DOHH2 (cell line): ENCODE measurements around the gene OASL.

Source experiments
- H3F3A ChIP-seq: fragments of 200-600 bp; sonication (generic), shearing (Covaris generic); 2 replicates; pipeline ENCODE4 v1.6.0; 2016; ENCODE audit warnings: antibody characterized with exemption, mild to moderate bottlenecking; ENCODE audit not compliant: control insufficient read depth, insufficient read depth
- H3K27ac ChIP-seq: fragments of 200-600 bp; sonication (generic); 2 replicates; pipeline ENCODE4 v1.5.1; 2014; ENCODE audit warnings: low read depth, mild to moderate bottlenecking, low read length, moderate library complexity
- H3K27me3 ChIP-seq: fragments of 200-600 bp; sonication (generic); 2 replicates; pipeline ENCODE4 v1.6.1; 2014; ENCODE audit warnings: mild to moderate bottlenecking, low read length, mixed read lengths; ENCODE audit not compliant: control insufficient read depth
- H3K36me3 ChIP-seq: fragments of 200-600 bp; sonication (generic); 2 replicates; pipeline ENCODE4 v1.6.1; 2014; ENCODE audit warnings: mild to moderate bottlenecking, low read length, moderate library complexity, mixed read lengths; ENCODE audit not compliant: control insufficient read depth
- H3K4me1 ChIP-seq: fragments of 200-600 bp; sonication (generic); 2 replicates; pipeline ENCODE4 v1.6.1; 2014; ENCODE audit warnings: mild to moderate bottlenecking, low read length, mixed read lengths; ENCODE audit not compliant: control insufficient read depth
- H3K4me2 ChIP-seq: fragments of 200-600 bp; sonication (generic); 2 replicates; pipeline ENCODE4 v1.6.0; 2014; ENCODE audit warnings: mild to moderate bottlenecking, low read length, moderate library complexity
- H3K4me3 ChIP-seq: fragments of 200-600 bp; sonication (generic); 2 replicates; pipeline ENCODE4 v1.5.1; 2014; ENCODE audit warnings: mild to moderate bottlenecking, low read length, mixed read lengths
- H3K79me2 ChIP-seq: fragments of 200-600 bp; sonication (generic); 2 replicates; pipeline ENCODE4 v1.6.1; 2014; ENCODE audit warnings: mild to moderate bottlenecking, low read length, mixed read lengths; ENCODE audit not compliant: control insufficient read depth
- H3K9me2 ChIP-seq: fragments of 200-600 bp; sonication (generic); replicated peaks from 2 replicates; pipeline ENCODE4 v1.6.1; 2014; ENCODE audit warnings: mild to moderate bottlenecking, low read length, mixed read lengths; ENCODE audit not compliant: control insufficient read depth
- H3K9me3 ChIP-seq: fragments of 200-600 bp; sonication (generic); 2 replicates; pipeline ENCODE4 v1.6.1; 2014; ENCODE audit warnings: antibody characterized with exemption, low read length, mixed read lengths; ENCODE audit not compliant: control insufficient read depth, insufficient read depth
- H4K20me1 ChIP-seq: fragments of 200-600 bp; sonication (generic); 2 replicates; pipeline ENCODE4 v1.6.0; 2014; ENCODE audit warnings: low read depth, mild to moderate bottlenecking, antibody characterized with exemption, low read length, moderate library complexity; ENCODE audit not compliant: control insufficient read depth, insufficient read depth
- EZH2phosphoT487 ChIP-seq: fragments of 200-600 bp; sonication (generic); IDR thresholded peaks from 2 replicates; pipeline ENCODE4 v1.6.1; 2017; ENCODE audit warnings: borderline replicate concordance, mild to moderate bottlenecking, antibody characterized with exemption, low read length, moderate library complexity, mixed read lengths
- TF ChIP-seq, protein P1 (sequence below): fragments of 200-600 bp; sonication (generic); IDR thresholded peaks from one replicate; pipeline ENCODE4 v1.5.1; 2014; ENCODE audit warnings: antibody characterized with exemption, mild to moderate bottlenecking, low read depth, low read length; ENCODE audit not compliant: poor library complexity, severe bottlenecking

OASL gene

DNA sequence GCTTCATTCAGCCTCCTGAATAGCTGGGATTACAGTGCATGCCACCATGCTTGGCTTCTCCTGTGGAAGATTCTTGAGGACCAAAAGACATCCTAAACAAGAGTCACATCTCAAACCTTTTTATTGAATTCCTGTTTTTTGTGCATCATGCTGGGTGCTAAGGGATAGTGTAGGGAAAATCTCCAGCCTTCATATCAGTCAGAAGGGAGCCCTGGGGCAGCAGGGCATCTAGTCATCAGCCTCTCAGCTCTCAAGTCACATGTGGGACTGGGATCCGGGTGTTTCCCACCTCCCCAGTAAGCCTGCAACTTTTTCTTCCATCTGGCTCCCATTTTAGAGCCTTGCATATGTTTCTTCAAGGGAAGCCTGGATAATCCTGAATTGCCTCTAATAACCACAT, 25.1 kb upstream of the OASL start:
- Histone ChIP-seq H3K4me3 (no peak overlapping the region), H4K20me1 (no peaks in the 10 kb centered on the region), H3K27me3 (no peaks in the 10 kb centered on the region), H3K79me2 (no peaks in the 10 kb centered on the region), H3K4me2 (no peak overlapping the region), H3K9me2 (no peaks in the 10 kb centered on the region), H3K27ac (no peak overlapping the region), H3K36me3 (no peaks in the 10 kb centered on the region), H3K9me3 (no peaks in the 10 kb centered on the region), H3F3A (no peaks in the 10 kb centered on the region), H3K4me1 (peaks cover 11% of the 10 kb centered on the region)
- TF ChIP-seq EZH2phosphoT487 = no peak
- TF ChIP-seq, protein P1, sequence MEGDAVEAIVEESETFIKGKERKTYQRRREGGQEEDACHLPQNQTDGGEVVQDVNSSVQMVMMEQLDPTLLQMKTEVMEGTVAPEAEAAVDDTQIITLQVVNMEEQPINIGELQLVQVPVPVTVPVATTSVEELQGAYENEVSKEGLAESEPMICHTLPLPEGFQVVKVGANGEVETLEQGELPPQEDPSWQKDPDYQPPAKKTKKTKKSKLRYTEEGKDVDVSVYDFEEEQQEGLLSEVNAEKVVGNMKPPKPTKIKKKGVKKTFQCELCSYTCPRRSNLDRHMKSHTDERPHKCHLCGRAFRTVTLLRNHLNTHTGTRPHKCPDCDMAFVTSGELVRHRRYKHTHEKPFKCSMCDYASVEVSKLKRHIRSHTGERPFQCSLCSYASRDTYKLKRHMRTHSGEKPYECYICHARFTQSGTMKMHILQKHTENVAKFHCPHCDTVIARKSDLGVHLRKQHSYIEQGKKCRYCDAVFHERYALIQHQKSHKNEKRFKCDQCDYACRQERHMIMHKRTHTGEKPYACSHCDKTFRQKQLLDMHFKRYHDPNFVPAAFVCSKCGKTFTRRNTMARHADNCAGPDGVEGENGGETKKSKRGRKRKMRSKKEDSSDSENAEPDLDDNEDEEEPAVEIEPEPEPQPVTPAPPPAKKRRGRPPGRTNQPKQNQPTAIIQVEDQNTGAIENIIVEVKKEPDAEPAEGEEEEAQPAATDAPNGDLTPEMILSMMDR = no peak

DNA sequence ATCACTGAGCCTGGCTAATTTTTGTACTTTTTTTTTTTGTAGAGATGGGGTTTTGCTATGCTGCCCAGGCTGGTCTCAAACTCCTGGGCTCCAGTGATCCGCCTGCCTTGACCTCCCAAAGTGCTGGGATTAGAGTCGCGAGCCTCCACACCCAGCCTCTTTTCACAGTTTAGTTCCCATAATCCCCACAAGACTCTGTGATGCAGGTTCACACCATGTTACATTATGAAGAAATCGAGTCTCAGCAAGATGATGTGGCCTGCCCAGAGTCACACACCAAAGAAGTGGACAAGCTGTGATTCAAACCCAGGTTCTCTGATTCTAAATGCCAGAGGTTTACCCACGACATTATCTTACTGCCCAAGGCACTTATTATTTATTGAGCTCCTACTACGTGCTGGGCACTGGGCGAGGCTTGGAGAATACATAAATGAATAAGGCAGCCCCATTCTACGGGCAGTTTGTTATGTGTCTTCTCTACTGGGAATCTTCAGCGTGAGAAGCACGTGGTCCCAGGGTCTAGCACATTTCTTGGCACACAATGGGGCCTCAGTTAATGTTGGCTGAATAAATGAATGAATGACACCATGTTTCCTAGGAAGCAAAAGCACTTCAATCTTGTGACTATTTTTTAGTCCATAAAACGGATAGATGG, 23.5 kb upstream of the OASL start:
- Histone ChIP-seq H3K4me3 (no peak overlapping the region), H3K36me3 (no peaks in the 10 kb centered on the region), H3K9me3 (no peaks in the 10 kb centered on the region), H3K79me2 (no peaks in the 10 kb centered on the region), H3K27ac (no peak overlapping the region), H3K4me1 (peaks cover 11% of the 10 kb centered on the region), H4K20me1 (no peaks in the 10 kb centered on the region), H3F3A (no peaks in the 10 kb centered on the region), H3K27me3 (peaks cover 3% of the 10 kb centered on the region; the same call in 1 of the 2 replicates), H3K9me2 (no peaks in the 10 kb centered on the region), H3K4me2 (no peak overlapping the region)
- TF ChIP-seq, protein P1 = no peak
- no peak for TF ChIP-seq EZH2phosphoT487

DNA sequence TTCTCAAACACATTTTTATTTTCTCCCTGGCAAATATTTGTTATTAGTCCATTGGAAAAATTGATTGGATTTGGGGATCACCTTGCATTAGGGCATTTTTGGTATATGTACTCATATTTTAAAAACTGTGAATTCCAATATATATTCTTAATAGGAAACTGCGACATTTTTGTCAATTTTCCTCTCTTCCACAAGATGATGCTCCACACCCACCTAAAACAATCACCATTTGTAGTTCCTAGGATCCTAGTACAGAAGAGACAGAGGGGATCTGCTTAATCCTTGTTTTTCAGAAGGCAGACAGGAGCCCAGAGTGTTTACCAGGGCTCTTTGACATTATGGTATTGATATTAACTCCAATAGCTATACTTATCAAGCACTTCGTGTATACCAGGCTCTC, 22.8 kb upstream of the OASL start:
- Histone ChIP-seq H3K9me2 (no peaks in the 10 kb centered on the region), H4K20me1 (no peaks in the 10 kb centered on the region), H3F3A (no peaks in the 10 kb centered on the region), H3K4me3 (no peak overlapping the region), H3K79me2 (no peaks in the 10 kb centered on the region), H3K27ac (no peak overlapping the region), H3K4me2 (no peak overlapping the region), H3K27me3 (peaks cover 7% of the 10 kb centered on the region; the same call in 1 of the 2 replicates), H3K36me3 (no peaks in the 10 kb centered on the region), H3K9me3 (no peaks in the 10 kb centered on the region), H3K4me1 (peaks cover 11% of the 10 kb centered on the region)
- TF ChIP-seq, protein P1 = no peak
- no peak for TF ChIP-seq EZH2phosphoT487
